ENCODE measurements around the gene TNFSF15. TPM values are rescaled to one million over a fixed set of nuclear protein-coding genes. Genes with fewer than 3 reads are reported as not detected.

TNFSF15 gene
- total and polyA plus RNA-seq, 5 donors = 0.02 to 0.03 TPM; not detected in 3

- no peaks in the 10 kb centered on the region for H3K4me1 ChIP-seq (ENCODE audit: control insufficient read depth, insufficient read depth, low read length)
- intact Hi-C loops (cut with DNase I) = no loop called here
- ATAC-seq (no peak), DNase-seq (no peak)
- H3K9me3 ChIP-seq (ENCODE audit: control insufficient read depth, low read length) = no peaks in the 10 kb centered on the region
- H3K4me3 ChIP-seq (ENCODE audit: low read length) = no peak overlapping the region
- 77% methylated on average over 6 of the region's 6 CpGs for WGBS
- no peaks in the 10 kb centered on the region for H3K27me3 ChIP-seq (ENCODE audit: control insufficient read depth, insufficient read depth)
- H3K27ac ChIP-seq (ENCODE audit: low read length) = no peak overlapping the region
Measured at GRCh38 chr9:114771889-114772288, 34.0 kb downstream of the TNFSF15 start.

GRCh38 chr9:114770991-114771390 is 34.8 kb downstream of the TNFSF15 start:
- H3K4me3 ChIP-seq (ENCODE audit: low read length) = no peak overlapping the region
- H3K4me1 ChIP-seq (ENCODE audit: control insufficient read depth, insufficient read depth, low read length) = no peaks in the 10 kb centered on the region
- no peak for DNase-seq
- H3K27me3 ChIP-seq (ENCODE audit: control insufficient read depth, insufficient read depth) = no peaks in the 10 kb centered on the region
- 76% methylated on average over 3 of the region's 3 CpGs for WGBS
- H3K9me3 ChIP-seq (ENCODE audit: control insufficient read depth, low read length) = no peaks in the 10 kb centered on the region
- no peak for ATAC-seq
- intact Hi-C loops (cut with DNase I) = no loop called here
- no peak overlapping the region for H3K27ac ChIP-seq (ENCODE audit: low read length)

GRCh38 chr9:114769624-114770023 is 36.2 kb downstream of the TNFSF15 start:
- no peaks in the 10 kb centered on the region for H3K27me3 ChIP-seq (ENCODE audit: control insufficient read depth, insufficient read depth)
- no peak overlapping the region for H3K4me3 ChIP-seq (ENCODE audit: low read length)
- DNase-seq = no peak
- no peak for ATAC-seq
- 46% methylated on average over 1 of the region's 1 CpG for WGBS
- H3K9me3 ChIP-seq (ENCODE audit: control insufficient read depth, low read length) = no peaks in the 10 kb centered on the region
- intact Hi-C loops (cut with DNase I) = no loop called here
- H3K27ac ChIP-seq (ENCODE audit: low read length) = no peak overlapping the region
- H3K4me1 ChIP-seq (ENCODE audit: control insufficient read depth, insufficient read depth, low read length) = no peaks in the 10 kb centered on the region

GRCh38 chr9:114763220-114763619 is 42.6 kb downstream of the TNFSF15 start:
- ATAC-seq = no peak
- H3K4me3 ChIP-seq (ENCODE audit: low read length) = no peak overlapping the region
- no peaks in the 10 kb centered on the region for H3K27me3 ChIP-seq (ENCODE audit: control insufficient read depth, insufficient read depth)
- H3K9me3 ChIP-seq (ENCODE audit: control insufficient read depth, low read length) = no peaks in the 10 kb centered on the region
- no peak overlapping the region for H3K27ac ChIP-seq (ENCODE audit: low read length)
- 86% methylated on average over 4 of the region's 4 CpGs for WGBS
- intact Hi-C loops (cut with DNase I) = no loop called here
- no peak for DNase-seq
- H3K4me1 ChIP-seq (ENCODE audit: control insufficient read depth, insufficient read depth, low read length) = no peaks in the 10 kb centered on the region

GRCh38 chr9:114761523-114761922 is 44.3 kb downstream of the TNFSF15 start:
- WGBS = 80% methylated on average over 2 of the region's 2 CpGs
- Histone ChIP-seq H3K9me3 (ENCODE audit: control insufficient read depth, low read length) (no peaks in the 10 kb centered on the region), H3K4me3 (ENCODE audit: low read length) (no peak overlapping the region), H3K4me1 (ENCODE audit: control insufficient read depth, insufficient read depth, low read length) (no peaks in the 10 kb centered on the region), H3K27ac (ENCODE audit: low read length) (no peak overlapping the region), H3K27me3 (ENCODE audit: control insufficient read depth, insufficient read depth) (no peaks in the 10 kb centered on the region)
- DNase-seq = no peak
- no peak for ATAC-seq
- intact Hi-C loops (cut with DNase I) = no loop called here

GRCh38 chr9:114759512-114760341 is 46.1 kb downstream of the TNFSF15 start:
- Histone ChIP-seq H3K27ac (ENCODE audit: low read length) (no peak overlapping the region), H3K9me3 (ENCODE audit: control insufficient read depth, low read length) (no peaks in the 10 kb centered on the region), H3K4me3 (ENCODE audit: low read length) (no peak overlapping the region), H3K4me1 (ENCODE audit: control insufficient read depth, insufficient read depth, low read length) (no peaks in the 10 kb centered on the region), H3K27me3 (ENCODE audit: control insufficient read depth, insufficient read depth) (no peaks in the 10 kb centered on the region)
- DNase-seq = no peak
- 54% methylated on average over 7 of the region's 7 CpGs for WGBS
- intact Hi-C loops (cut with DNase I) = no loop called here
- ATAC-seq = peak in 1 of 2 donors; percentile 38

GRCh38 chr9:114757984-114758383 is 47.9 kb downstream of the TNFSF15 start:
- WGBS = 57% methylated on average over 9 of the region's 9 CpGs
- Histone ChIP-seq H3K4me3 (ENCODE audit: low read length) (no peak overlapping the region), H3K27me3 (ENCODE audit: control insufficient read depth, insufficient read depth) (no peaks in the 10 kb centered on the region), H3K4me1 (ENCODE audit: control insufficient read depth, insufficient read depth, low read length) (no peaks in the 10 kb centered on the region), H3K27ac (ENCODE audit: low read length) (no peak overlapping the region), H3K9me3 (ENCODE audit: control insufficient read depth, low read length) (no peaks in the 10 kb centered on the region)
- DNase-seq = no peak
- no peak for ATAC-seq
- intact Hi-C loops (cut with DNase I) = no loop called here

GRCh38 chr9:114757395-114757794 is 48.4 kb downstream of the TNFSF15 start:
- DNase-seq (no peak), ATAC-seq (no peak)
- Histone ChIP-seq H3K4me1 (ENCODE audit: control insufficient read depth, insufficient read depth, low read length) (no peaks in the 10 kb centered on the region), H3K27me3 (ENCODE audit: control insufficient read depth, insufficient read depth) (no peaks in the 10 kb centered on the region), H3K4me3 (ENCODE audit: low read length) (no peak overlapping the region), H3K27ac (ENCODE audit: low read length) (no peak overlapping the region), H3K9me3 (ENCODE audit: control insufficient read depth, low read length) (no peaks in the 10 kb centered on the region)
- WGBS = 80% methylated on average over 2 of the region's 2 CpGs
- intact Hi-C loops (cut with DNase I) = no loop called here

GRCh38 chr9:114756920-114757319 is 48.9 kb downstream of the TNFSF15 start:
- Histone ChIP-seq H3K4me3 (ENCODE audit: low read length) (no peak overlapping the region), H3K4me1 (ENCODE audit: control insufficient read depth, insufficient read depth, low read length) (no peaks in the 10 kb centered on the region), H3K27ac (ENCODE audit: low read length) (no peak overlapping the region), H3K9me3 (ENCODE audit: control insufficient read depth, low read length) (no peaks in the 10 kb centered on the region), H3K27me3 (ENCODE audit: control insufficient read depth, insufficient read depth) (no peaks in the 10 kb centered on the region)
- intact Hi-C loops (cut with DNase I) = no loop called here
- no peak for ATAC-seq
- no peak for DNase-seq

GRCh38 chr9:114754581-114754980 is 51.3 kb downstream of the TNFSF15 start:
- ATAC-seq = no peak
- H3K4me1 ChIP-seq (ENCODE audit: control insufficient read depth, insufficient read depth, low read length) = no peaks in the 10 kb centered on the region
- no peaks in the 10 kb centered on the region for H3K27me3 ChIP-seq (ENCODE audit: control insufficient read depth, insufficient read depth)
- no peak overlapping the region for H3K4me3 ChIP-seq (ENCODE audit: low read length)
- WGBS = 70% methylated on average over 3 of the region's 3 CpGs
- H3K9me3 ChIP-seq (ENCODE audit: control insufficient read depth, low read length) = no peaks in the 10 kb centered on the region
- intact Hi-C loops (cut with DNase I) = no loop called here
- DNase-seq = no peak
- no peak overlapping the region for H3K27ac ChIP-seq (ENCODE audit: low read length)

- no peaks in the 10 kb centered on the region for H3K4me1 ChIP-seq (ENCODE audit: control insufficient read depth, insufficient read depth, low read length)
- 35% methylated on average over 2 of the region's 2 CpGs for WGBS
- H3K4me3 ChIP-seq (ENCODE audit: low read length) = no peak overlapping the region
- no peak for DNase-seq
- ATAC-seq = no peak
- H3K9me3 ChIP-seq (ENCODE audit: control insufficient read depth, low read length) = no peaks in the 10 kb centered on the region
- no peak overlapping the region for H3K27ac ChIP-seq (ENCODE audit: low read length)
- H3K27me3 ChIP-seq (ENCODE audit: control insufficient read depth, insufficient read depth) = no peaks in the 10 kb centered on the region
- intact Hi-C loops (cut with DNase I) = loop anchor here in 1 of 4 donors (5.0 kb wide), 1 partner anchor 161 kb away; no protein-coding TSS in a partner anchor
Measured at GRCh38 chr9:114746591-114747346, 59.1 kb downstream of the TNFSF15 start.
